Stimulated activated CD4-positive, alpha-beta T cell treated with anti-CD3 and anti-CD28 coated beads, Interleukin-2, amount 100 ng/mL, for 24 hours (primary cell): ENCODE results near the gene CPNE4.

Source experiments
- DNase-seq, 2 donors: peaks; one replicate each; pipeline ENCODE4 v3.0.0-alpha.2; 2020

Gene CPNE4

GRCh38 chr3:131856171-131856570 is 178.6 kb downstream of the CPNE4 start:
- DNase-seq = no peak

- no peak for DNase-seq
Observed at GRCh38 chr3:131850223-131850622, 184.6 kb downstream of the CPNE4 start.

- DNase-seq = no peak
Observed at GRCh38 chr3:131849616-131850015, 185.2 kb downstream of the CPNE4 start.

GRCh38 chr3:131847966-131848510 is 186.8 kb downstream of the CPNE4 start:
- DNase-seq = no peak

GRCh38 chr3:131846296-131846924 is 188.4 kb downstream of the CPNE4 start:
- DNase-seq = no peak

- no peak for DNase-seq
Observed at GRCh38 chr3:131843174-131843573, 191.6 kb downstream of the CPNE4 start.

- DNase-seq = no peak
Observed at GRCh38 chr3:131840156-131840797, 194.5 kb downstream of the CPNE4 start.

- no peak for DNase-seq
Observed at GRCh38 chr3:131835906-131836305, 198.9 kb downstream of the CPNE4 start.

- DNase-seq = no peak
Observed at GRCh38 chr3:131831608-131832007, 203.2 kb downstream of the CPNE4 start.

GRCh38 chr3:131821191-131821762 is 213.5 kb downstream of the CPNE4 start:
- DNase-seq = no peak

- no peak for DNase-seq
Observed at GRCh38 chr3:131819381-131820055, 215.3 kb downstream of the CPNE4 start.

- DNase-seq = no peak
Observed at GRCh38 chr3:131812433-131812832, 222.4 kb downstream of the CPNE4 start.

GRCh38 chr3:131811481-131811880 is 223.3 kb downstream of the CPNE4 start:
- no peak for DNase-seq

GRCh38 chr3:131807822-131808221 is 227.0 kb downstream of the CPNE4 start:
- no peak for DNase-seq

- no peak for DNase-seq
Observed at GRCh38 chr3:131806736-131807135, 228.1 kb downstream of the CPNE4 start.

GRCh38 chr3:131804565-131805133 is 230.2 kb downstream of the CPNE4 start:
- no peak for DNase-seq

GRCh38 chr3:131803113-131803512 is 231.7 kb downstream of the CPNE4 start:
- DNase-seq = no peak

- DNase-seq = no peak
Observed at GRCh38 chr3:131802029-131802428, 232.8 kb downstream of the CPNE4 start.

- no peak for DNase-seq
Observed at GRCh38 chr3:131801566-131801965, 233.2 kb downstream of the CPNE4 start.

GRCh38 chr3:131797776-131798175 is 237.0 kb downstream of the CPNE4 start:
- no peak for DNase-seq

- DNase-seq = no peak
Observed at GRCh38 chr3:131796558-131797198, 238.1 kb downstream of the CPNE4 start.

- no peak for DNase-seq
Observed at GRCh38 chr3:131796111-131796510, 238.7 kb downstream of the CPNE4 start.
